Measurements from ENCODE around the gene MYOCD.

MYOCD gene

GRCh38 chr17:12642034-12642433, 23.7 kb upstream of the MYOCD start:
- DNase-seq: no peak

GRCh38 chr17:12643822-12644221, 21.9 kb upstream of the MYOCD start:
- DNase-seq: no peak

GRCh38 chr17:12644623-12645022, 21.1 kb upstream of the MYOCD start:
- DNase-seq: no peak

GRCh38 chr17:12646761-12647422, 18.8 kb upstream of the MYOCD start:
- DNase-seq: no peak

GRCh38 chr17:12648498-12648897, 17.2 kb upstream of the MYOCD start:
- no peak for DNase-seq

- no peak for DNase-seq
Observed at GRCh38 chr17:12655936-12656335, 9.8 kb upstream of the MYOCD start.

- no peak for DNase-seq
Observed at GRCh38 chr17:12656354-12656753, 9.3 kb upstream of the MYOCD start.

GRCh38 chr17:12659500-12659899, 6.2 kb upstream of the MYOCD start:
- no peak for DNase-seq

GRCh38 chr17:12664252-12664651, 1.4 kb upstream of the MYOCD start:
- DNase-seq: no peak

GRCh38 chr17:12664894-12665262, 812 bp upstream of the MYOCD start:
- no peak for DNase-seq

- DNase-seq: no peak
Observed at GRCh38 chr17:12666718-12667117, 1.0 kb downstream of the MYOCD start.

GRCh38 chr17:12667299-12667958, 1.7 kb downstream of the MYOCD start:
- peak; percentile 1 for DNase-seq

GRCh38 chr17:12671906-12672305, 6.2 kb downstream of the MYOCD start:
- DNase-seq: no peak

GRCh38 chr17:12672947-12673346, 7.3 kb downstream of the MYOCD start:
- DNase-seq: no peak

- no peak for DNase-seq
Observed at GRCh38 chr17:12673788-12674187, 8.1 kb downstream of the MYOCD start.

- DNase-seq: no peak
Observed at GRCh38 chr17:12680407-12680897, 14.8 kb downstream of the MYOCD start.

- no peak for DNase-seq
Observed at GRCh38 chr17:12680993-12681392, 15.3 kb downstream of the MYOCD start.

- no peak for DNase-seq
Observed at GRCh38 chr17:12683299-12683698, 17.6 kb downstream of the MYOCD start.

GRCh38 chr17:12686486-12686885, 20.8 kb downstream of the MYOCD start:
- DNase-seq: no peak

GRCh38 chr17:12688382-12688781, 22.7 kb downstream of the MYOCD start:
- no peak for DNase-seq

- DNase-seq: no peak
Observed at GRCh38 chr17:12691173-12691572, 25.5 kb downstream of the MYOCD start.

GRCh38 chr17:12693640-12694039, 27.9 kb downstream of the MYOCD start:
- DNase-seq: no peak

- DNase-seq: no peak
Observed at GRCh38 chr17:12706070-12706469, 40.4 kb downstream of the MYOCD start.

GRCh38 chr17:12709063-12709462, 43.4 kb downstream of the MYOCD start:
- no peak for DNase-seq

GRCh38 chr17:12712415-12712814, 46.7 kb downstream of the MYOCD start:
- DNase-seq: no peak

All from DMS53 (cell line).